C4-2B (cell line): ENCODE data around the gene CRYBA2.

ENCODE experiments used
- H3K27ac ChIP-seq: fragments of 450-650 bp; 2 replicates; pipeline ENCODE4 v1.5.1; 2017
- ZFX ChIP-seq: fragments of 450-650 bp; IDR thresholded peaks from 2 replicates; pipeline ENCODE4 v1.6.1; 2017
- TF ChIP-seq, protein P1 (sequence below): fragments of 450-650 bp; conservative IDR thresholded peaks from 2 replicates; pipeline ENCODE4 v1.5.1; 2017; ENCODE audit warnings: mild to moderate bottlenecking

The CRYBA2 gene, protein sequence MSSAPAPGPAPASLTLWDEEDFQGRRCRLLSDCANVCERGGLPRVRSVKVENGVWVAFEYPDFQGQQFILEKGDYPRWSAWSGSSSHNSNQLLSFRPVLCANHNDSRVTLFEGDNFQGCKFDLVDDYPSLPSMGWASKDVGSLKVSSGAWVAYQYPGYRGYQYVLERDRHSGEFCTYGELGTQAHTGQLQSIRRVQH

DNA sequence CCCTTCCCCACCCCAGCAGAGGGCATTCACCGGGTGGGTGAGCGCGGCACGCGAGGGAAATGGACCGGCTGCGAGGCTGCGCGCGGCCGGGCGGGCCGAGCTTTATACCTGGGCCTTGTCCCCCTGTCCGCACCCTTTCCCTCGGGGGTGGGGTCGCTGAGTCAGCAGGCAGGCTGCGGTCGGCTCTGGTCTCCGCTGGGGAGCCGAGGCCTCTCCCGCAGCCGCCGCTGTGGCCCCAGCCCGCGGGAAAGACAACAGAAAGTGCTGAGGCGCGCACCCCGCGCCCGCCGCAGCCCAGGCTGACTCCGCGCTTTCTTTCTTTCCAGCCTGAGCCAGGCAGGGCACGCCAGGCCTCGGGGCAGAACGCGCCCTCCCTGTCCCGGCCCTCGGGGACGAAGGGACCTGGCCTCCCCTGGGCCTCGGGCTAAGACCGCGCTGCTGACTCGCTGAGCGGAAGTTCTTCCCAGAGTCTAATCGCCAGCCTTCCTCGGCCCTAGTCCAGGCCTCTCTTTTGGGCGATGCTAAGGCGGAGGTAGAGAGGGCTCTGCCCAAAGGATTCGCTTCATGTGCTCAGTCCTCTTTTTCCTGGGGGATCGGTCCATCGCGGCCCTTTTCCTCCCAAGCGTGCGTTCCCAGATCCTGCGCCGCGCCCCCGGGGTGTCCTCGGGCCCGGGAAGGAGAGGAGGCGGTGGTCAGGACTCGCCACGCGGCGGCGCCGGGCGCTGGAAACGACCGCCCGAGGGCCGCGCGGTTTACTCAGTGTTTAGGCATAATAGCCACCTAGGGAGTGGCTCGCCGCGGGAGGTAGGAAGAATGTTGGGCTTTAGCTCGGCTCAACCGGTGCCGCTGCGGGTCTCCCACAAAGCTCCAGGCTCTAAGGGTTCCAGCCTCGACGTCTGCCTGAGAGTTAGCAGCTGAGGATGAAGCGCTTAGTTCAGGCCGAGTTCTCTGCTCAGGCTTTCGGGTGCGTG, at the start of gene CRYBA2:
Gene CRYBA2 (minus strand): TSS at position 78 of the 971 bp plus-strand sequence. CDS start 246 bp downstream, outside the sequence.
- H3K27ac ChIP-seq = no peak within 1 kb of the TSS
- TF ChIP-seq, protein P1, sequence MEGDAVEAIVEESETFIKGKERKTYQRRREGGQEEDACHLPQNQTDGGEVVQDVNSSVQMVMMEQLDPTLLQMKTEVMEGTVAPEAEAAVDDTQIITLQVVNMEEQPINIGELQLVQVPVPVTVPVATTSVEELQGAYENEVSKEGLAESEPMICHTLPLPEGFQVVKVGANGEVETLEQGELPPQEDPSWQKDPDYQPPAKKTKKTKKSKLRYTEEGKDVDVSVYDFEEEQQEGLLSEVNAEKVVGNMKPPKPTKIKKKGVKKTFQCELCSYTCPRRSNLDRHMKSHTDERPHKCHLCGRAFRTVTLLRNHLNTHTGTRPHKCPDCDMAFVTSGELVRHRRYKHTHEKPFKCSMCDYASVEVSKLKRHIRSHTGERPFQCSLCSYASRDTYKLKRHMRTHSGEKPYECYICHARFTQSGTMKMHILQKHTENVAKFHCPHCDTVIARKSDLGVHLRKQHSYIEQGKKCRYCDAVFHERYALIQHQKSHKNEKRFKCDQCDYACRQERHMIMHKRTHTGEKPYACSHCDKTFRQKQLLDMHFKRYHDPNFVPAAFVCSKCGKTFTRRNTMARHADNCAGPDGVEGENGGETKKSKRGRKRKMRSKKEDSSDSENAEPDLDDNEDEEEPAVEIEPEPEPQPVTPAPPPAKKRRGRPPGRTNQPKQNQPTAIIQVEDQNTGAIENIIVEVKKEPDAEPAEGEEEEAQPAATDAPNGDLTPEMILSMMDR = no peak

DNA sequence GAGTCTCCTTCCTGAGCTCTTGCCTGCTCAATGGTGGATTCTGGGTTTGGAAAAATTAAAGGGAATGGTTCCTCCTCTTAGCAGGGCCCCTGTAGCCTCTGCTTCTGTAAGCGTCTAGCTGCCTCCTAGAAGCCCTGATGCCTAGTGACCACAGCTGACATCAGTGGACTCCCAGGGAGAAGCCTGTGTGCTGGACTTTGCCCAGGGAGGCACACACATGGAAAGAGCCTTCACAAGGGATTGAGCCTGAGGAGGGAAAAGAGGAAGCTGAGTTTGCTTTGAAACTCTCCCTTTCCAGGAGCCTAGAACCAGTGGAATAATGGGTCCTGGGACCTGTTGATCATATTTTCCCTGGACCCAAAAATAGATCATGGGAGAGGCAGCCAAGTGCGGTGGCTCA, 49.5 kb upstream of the CRYBA2 start:
- no peak for TF ChIP-seq ZFX
- TF ChIP-seq, protein P1 = no peak
- H3K27ac ChIP-seq = no peak overlapping the region

DNA sequence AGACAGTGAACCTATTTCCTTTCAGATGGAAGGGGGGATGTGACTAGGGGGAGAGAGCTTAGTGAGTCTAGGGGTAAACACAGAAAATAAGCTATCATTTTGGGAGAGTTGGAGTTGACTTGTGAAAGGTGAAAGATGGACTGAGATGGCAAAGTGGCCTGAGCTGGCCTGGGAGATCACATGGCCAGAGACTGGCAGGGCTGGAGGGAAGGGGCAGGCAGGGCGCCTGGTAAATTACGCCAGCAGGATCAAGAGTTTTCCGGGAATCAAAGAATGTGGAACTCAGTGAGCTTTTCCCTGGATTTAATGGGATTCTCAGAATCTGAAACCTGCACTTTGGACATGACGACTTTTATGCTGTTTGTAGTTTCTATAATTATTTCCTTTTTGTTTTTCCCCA, 48.9 kb upstream of the CRYBA2 start:
- TF ChIP-seq, protein P1 = no peak
- TF ChIP-seq ZFX = no peak
- H3K27ac ChIP-seq = no peak overlapping the region

DNA sequence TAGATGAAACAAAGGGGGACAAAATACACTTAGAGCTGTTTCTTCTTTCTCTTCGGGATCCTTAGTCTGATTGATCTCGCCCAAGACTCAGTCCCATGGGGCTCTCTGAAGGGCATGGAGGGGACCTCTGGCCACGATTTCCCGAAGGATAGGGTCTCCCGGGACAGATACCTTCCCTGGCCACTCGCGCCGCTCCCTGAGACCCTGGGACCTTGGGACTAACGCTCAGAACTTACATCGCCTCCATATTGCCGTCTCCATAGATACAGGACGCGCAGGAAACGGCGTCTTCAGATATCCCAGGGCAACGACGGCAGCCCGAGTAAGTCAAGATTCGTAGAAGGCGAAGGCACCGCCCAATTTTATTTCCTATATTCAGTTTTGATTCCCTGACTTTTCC, 48.0 kb upstream of the CRYBA2 start, which contains the start of gene CFAP65:
Gene CFAP65 (minus strand): TSS at position 265 of the 400 bp plus-strand sequence. CDS start 2,468 bp downstream, outside the sequence.
- TF ChIP-seq ZFX = no peak
- TF ChIP-seq, protein P1 = no peak
- H3K27ac ChIP-seq = no peak within 1 kb of the TSS

DNA sequence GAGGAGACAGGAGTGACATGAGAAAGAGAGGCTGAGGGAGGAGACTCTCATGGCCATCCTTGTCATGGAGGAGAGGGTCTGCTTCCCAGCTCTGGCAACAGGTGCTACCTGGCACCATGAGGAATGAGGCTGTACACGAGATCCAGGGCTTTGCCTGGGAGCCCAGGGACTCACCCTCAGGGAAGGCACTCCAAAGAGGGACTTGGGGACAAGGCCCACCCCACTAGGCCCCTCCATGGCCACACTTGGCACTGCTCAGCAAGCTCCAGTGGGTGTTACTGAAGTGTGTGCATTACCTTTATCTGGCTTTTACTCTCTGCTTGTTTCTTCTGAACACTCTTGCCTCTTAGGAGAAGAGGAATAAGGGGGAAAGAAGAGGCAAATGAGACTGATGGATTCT, 45.4 kb upstream of the CRYBA2 start:
- no peak overlapping the region for H3K27ac ChIP-seq
- TF ChIP-seq, protein P1 = no peak
- no peak for TF ChIP-seq ZFX

DNA sequence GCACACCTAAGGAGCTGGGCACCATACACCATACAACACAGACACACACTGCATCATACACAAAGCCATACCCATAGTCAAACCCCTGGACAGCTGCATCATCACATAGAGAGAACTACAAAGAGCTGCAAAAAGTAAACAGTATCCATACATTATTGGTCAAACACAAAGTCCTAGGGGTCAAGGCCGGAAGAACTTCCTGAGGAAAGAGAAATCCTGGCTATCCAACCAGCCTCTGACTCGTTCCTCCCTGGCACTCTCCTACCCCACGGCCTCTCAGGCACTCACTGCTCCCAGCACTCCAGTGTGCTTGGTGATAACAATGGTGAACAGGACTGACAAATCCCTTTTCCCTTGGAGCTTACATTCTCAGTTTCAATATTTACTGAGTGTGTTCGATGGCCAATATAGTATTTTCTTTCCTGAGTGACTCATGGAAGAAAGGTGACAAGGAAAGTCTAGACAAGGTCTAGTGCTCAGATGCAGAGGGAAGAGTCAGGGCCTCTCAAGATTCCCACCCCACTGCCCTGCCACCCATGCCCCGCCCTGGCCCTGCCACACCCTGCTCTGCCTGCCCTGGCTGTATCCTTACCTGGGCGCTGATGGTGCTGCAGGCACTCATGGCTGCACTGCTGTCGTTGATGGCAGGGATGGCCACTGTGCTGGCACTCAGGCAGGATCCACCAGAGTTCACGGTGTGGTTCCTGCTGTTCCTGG, 44.7 kb upstream of the CRYBA2 start:
- TF ChIP-seq, protein P1 = no peak
- no peak overlapping the region for H3K27ac ChIP-seq
